ENCODE data around the gene ACER3.
A peak's percentile ranks its signal among the peaks of the same experiment; 100 is the strongest.
"Not testable (repeated sequence)": the region's sequence is repeated elsewhere in the genome, so short reads cannot be mapped to it uniquely, and the experiment has no call there.

ACER3 gene

DNA sequence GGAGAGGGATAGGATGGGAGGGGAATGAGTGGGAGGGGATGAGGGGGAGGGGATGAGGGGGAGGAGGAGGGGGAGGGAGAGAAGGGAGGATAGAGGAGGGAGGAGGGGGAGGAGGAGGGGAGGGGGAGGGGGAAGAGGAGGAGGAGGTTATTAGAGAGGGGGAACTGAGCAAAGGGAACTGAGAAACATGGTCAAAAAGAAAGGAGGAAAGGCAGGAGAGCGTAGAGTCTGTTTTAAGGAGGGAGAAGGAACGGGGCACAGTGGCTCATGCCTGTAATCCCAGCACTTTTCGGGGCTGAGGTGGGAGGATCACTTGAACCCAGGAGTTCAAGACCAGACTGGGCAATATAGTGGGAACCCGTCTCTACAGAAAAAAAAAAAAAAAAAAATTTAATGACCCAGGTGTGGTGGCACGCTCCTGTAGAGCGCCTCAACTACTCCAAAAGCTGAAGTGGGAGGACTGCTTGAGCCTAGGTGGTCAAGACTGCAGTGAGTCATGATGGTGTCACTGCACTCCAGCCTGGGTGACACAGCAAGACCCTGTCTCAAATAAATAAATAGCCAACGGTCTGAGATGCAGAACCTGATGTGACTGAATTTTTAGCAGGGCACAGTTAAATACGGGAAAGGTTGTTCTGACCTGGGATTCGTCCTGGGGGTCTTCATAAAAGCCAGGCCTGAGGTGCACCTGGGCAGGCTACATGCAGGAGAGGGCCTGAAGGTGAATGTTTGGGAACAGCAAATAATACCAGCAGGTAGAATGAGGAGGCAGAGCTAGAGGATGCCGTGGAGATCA is 177.5 kb downstream of the ACER3 start:
- peaks cover 33% of the 10 kb centered on the region for H3K4me1 Mint-ChIP-seq

DNA sequence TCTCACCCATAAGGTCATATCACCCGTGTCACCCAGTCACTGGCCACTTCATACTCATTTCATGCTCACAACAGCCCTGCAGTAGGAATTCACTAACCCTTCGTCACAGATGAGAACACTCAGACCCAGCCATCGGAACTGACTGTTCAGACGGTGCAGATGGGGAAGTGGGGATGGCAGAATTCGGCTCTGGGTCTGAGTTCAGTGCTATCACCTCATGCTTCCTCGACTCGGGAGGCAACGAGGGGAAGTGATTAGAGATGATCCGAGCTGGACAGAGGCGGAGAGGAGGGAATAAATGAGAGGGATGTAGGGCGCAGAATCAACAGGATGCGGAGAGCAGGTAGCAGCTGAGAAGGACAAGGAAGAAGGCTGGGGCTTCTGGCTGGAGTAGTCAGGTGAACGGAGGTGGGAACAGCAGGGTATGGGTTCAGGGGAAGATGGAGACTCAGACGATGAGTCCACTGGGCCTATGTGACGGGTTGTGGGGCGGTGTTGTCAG is 178.2 kb downstream of the ACER3 start:
- Mint-ChIP-seq H3K4me3 (peak overlapping the region; percentile 59), H3K9me3 (no peaks in the 10 kb centered on the region), H3K4me1 (peaks cover 32% of the 10 kb centered on the region), H3K27me3 (peaks cover 65% of the 10 kb centered on the region), H3K27ac (peak overlapping the region; percentile 61), H3K36me3 (no peaks in the 10 kb centered on the region)
- peak; percentile 91 for ATAC-seq

More for the DNA sequence above, 177.5 kb downstream of the ACER3 start:
- Mint-ChIP-seq H3K27ac (peak overlapping the region; percentile 61), H3K4me3 (peak overlapping the region; percentile 59), H3K27me3 (peaks cover 58% of the 10 kb centered on the region), H3K36me3 (no peaks in the 10 kb centered on the region), H3K9me3 (no peaks in the 10 kb centered on the region)
- peak; percentile 63 for ATAC-seq

DNA sequence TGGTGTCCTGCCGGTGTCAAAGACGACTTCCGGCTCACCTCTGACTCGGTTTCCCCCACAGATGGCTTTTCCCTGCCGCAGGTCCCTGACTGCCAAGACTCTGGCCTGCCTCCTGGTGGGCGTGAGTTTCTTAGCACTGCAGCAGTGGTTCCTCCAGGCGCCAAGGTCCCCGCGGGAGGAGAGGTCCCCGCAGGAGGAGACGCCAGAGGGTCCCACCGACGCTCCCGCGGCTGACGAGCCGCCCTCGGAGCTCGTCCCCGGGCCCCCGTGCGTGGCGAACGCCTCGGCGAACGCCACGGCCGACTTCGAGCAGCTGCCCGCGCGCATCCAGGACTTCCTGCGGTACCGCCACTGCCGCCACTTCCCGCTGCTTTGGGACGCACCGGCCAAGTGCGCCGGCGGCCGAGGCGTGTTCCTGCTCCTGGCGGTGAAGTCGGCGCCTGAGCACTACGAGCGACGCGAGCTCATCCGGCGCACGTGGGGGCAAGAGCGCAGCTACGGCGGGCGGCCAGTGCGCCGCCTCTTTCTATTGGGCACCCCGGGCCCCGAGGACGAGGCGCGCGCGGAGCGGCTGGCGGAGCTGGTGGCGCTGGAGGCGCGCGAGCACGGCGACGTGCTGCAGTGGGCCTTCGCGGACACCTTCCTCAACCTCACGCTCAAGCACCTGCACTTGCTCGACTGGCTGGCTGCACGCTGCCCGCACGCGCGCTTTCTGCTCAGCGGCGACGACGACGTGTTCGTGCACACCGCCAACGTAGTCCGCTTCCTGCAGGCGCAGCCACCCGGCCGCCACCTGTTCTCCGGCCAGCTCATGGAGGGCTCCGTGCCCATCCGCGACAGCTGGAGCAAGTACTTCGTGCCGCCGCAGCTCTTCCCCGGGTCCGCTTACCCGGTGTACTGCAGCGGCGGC is 179.0 kb downstream of the ACER3 start:
- no peak for ATAC-seq
- H3K4me1 Mint-ChIP-seq, result peaks cover 27% of the 10 kb centered on the region
- peak overlapping the region; percentile 19 for H3K4me3 Mint-ChIP-seq
- H3K27me3 Mint-ChIP-seq, result peaks cover 72% of the 10 kb centered on the region
- no peaks in the 10 kb centered on the region for H3K9me3 Mint-ChIP-seq
- H3K36me3 Mint-ChIP-seq, result no peaks in the 10 kb centered on the region
- no peak overlapping the region for H3K27ac Mint-ChIP-seq

DNA sequence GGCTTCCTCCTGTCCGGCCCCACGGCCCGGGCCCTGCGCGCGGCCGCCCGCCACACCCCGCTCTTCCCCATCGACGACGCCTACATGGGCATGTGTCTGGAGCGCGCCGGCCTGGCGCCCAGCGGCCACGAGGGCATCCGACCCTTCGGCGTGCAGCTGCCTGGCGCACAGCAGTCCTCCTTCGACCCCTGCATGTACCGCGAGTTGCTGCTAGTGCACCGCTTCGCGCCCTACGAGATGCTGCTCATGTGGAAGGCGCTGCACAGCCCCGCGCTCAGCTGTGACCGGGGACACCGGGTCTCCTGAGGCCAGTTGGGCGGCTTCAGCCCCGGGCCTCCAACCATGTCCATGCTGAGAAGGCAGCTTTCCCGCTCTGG is 179.7 kb downstream of the ACER3 start:
- peaks cover 27% of the 10 kb centered on the region for H3K4me1 Mint-ChIP-seq
- peaks cover 79% of the 10 kb centered on the region for H3K27me3 Mint-ChIP-seq
- ATAC-seq, result no peak
- H3K4me3 Mint-ChIP-seq, result peak overlapping the region; percentile 36
- H3K36me3 Mint-ChIP-seq, result no peaks in the 10 kb centered on the region
- H3K9me3 Mint-ChIP-seq, result no peaks in the 10 kb centered on the region
- H3K27ac Mint-ChIP-seq, result no peak overlapping the region

DNA sequence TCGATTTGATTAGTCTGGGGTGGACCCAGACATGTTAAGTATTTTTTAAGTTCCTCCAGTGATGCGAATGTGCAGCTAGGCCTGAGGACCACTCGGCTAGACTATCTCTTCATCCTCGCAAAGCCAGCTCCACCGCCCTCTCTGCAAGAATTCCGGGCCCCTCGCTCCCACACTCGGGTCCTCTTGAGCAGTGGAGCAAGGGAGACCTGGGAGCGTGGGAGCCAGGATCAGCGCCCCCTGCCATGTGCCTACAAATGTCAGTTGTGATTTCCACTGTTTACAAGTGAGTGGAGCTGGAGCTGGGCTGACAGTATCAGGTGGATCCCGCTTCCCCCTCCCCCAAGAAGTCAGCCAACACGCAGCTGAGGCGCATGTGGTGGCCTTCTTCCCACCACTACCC is 180.2 kb downstream of the ACER3 start:
- no peaks in the 10 kb centered on the region for H3K9me3 Mint-ChIP-seq
- no peak overlapping the region for H3K4me3 Mint-ChIP-seq
- no peak for ATAC-seq
- no peaks in the 10 kb centered on the region for H3K36me3 Mint-ChIP-seq
- peaks cover 84% of the 10 kb centered on the region for H3K27me3 Mint-ChIP-seq
- peaks cover 28% of the 10 kb centered on the region for H3K4me1 Mint-ChIP-seq
- H3K27ac Mint-ChIP-seq, result no peak overlapping the region

DNA sequence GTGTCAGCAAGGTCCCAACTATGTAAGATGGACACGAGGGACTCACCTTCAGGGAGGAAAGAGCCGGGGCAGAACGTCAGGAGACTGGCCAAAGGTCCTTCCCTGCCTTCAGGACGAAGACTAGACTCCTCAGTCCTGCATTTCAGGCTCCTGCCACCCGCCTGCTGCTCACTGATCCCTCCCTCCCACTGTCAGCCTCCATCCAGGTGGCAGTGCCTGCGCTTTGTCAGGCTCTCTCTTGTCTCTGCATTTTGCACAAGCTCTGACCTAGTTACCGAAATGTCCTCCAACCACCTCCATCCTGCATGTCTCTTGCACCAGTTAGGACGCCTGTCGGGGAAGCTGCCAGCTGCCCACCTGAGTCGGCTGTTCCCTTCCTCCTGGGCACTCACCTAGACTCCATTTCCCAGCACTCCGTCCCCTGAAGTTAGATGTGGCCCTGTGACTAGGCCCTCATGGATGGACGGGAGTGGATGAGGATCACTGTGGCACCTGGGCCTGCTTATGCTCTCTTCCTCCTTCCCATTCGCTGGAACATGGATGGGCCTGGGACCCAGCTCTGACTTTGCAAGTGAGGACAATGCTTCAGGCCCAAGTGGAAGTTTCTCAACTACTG is 181.5 kb downstream of the ACER3 start:
- no peaks in the 10 kb centered on the region for H3K9me3 Mint-ChIP-seq
- H3K36me3 Mint-ChIP-seq, result no peaks in the 10 kb centered on the region
- no peak overlapping the region for H3K27ac Mint-ChIP-seq
- no peak for ATAC-seq
- H3K4me1 Mint-ChIP-seq, result peaks cover 40% of the 10 kb centered on the region
- H3K27me3 Mint-ChIP-seq, result peaks cover 84% of the 10 kb centered on the region
- no peak overlapping the region for H3K4me3 Mint-ChIP-seq

DNA sequence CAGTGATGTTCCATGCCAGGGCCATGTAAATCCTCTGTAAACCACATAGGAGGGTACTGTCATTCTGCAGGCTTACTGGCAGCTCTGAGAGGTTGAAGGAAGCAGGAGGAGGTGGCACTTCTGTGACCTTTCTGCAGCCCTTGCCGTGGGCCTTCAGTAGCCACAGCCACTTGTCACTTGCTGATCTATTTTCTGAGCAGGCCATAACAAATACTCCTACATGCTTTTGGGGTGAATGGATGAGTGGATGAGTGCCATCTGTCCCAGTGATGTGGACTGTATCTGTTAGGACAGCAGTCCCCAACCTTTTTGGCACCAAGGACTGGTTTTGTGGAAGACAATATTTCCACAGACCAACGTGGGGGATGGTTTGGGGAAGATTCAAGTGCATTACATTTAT is 183.6 kb downstream of the ACER3 start:
- Mint-ChIP-seq H3K27me3 (peaks cover 67% of the 10 kb centered on the region), H3K4me1 (peaks cover 22% of the 10 kb centered on the region), H3K36me3 (no peaks in the 10 kb centered on the region), H3K4me3 (no peak overlapping the region), H3K27ac (no peak overlapping the region), H3K9me3 (no peaks in the 10 kb centered on the region)
- ATAC-seq, result no peak

DNA sequence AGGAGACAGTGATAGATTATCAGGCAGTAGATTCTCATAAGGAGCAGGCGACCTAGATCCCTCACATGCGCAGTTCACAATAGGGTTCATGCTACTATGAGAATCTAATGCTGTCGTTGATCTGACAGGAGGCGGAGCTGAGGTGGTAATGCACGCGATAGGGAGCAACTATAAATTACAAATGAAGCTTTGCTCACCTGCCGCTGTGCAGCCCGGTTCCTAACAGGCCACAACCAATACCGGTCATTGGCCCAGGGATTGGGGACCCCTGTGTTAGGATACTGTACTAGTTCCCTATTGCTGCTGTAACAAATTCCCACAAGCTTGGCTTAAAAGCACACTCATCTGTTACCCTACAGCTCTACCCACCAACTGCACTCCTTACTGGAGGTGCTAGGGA is 184.2 kb downstream of the ACER3 start:
- no peak overlapping the region for H3K4me3 Mint-ChIP-seq
- no peak overlapping the region for H3K27ac Mint-ChIP-seq
- H3K36me3 Mint-ChIP-seq, result no peaks in the 10 kb centered on the region
- no peaks in the 10 kb centered on the region for H3K9me3 Mint-ChIP-seq
- H3K27me3 Mint-ChIP-seq, result peaks cover 65% of the 10 kb centered on the region
- H3K4me1 Mint-ChIP-seq, result peaks cover 21% of the 10 kb centered on the region
- ATAC-seq, result no peak

DNA sequence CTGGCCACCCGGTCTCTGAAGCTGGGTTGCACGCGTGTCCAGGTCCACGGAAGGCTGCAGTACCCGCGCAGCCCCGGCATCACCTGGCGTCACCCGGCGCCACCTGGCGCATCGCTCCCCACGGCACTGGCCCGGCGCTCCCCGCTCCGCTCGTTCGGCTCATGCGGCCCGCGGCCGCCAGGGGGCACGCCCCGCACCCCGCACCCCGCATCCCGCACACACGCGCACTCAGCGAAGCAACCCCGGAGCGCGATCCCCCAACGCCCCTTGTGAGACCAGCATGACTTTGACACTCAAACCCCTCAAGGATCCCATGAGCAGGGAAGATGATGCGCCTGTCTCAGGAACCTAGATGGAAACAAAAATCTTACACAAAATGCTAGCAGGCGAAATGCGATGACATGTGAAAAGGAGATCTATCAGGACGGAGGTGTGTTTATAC is 185.4 kb downstream of the ACER3 start:
- Mint-ChIP-seq H3K9me3 (no peaks in the 10 kb centered on the region), H3K36me3 (no peaks in the 10 kb centered on the region), H3K4me1 (peaks cover 15% of the 10 kb centered on the region), H3K27me3 (peaks cover 54% of the 10 kb centered on the region), H3K4me3 (no peak overlapping the region), H3K27ac (no peak overlapping the region)
- no peak for ATAC-seq

DNA sequence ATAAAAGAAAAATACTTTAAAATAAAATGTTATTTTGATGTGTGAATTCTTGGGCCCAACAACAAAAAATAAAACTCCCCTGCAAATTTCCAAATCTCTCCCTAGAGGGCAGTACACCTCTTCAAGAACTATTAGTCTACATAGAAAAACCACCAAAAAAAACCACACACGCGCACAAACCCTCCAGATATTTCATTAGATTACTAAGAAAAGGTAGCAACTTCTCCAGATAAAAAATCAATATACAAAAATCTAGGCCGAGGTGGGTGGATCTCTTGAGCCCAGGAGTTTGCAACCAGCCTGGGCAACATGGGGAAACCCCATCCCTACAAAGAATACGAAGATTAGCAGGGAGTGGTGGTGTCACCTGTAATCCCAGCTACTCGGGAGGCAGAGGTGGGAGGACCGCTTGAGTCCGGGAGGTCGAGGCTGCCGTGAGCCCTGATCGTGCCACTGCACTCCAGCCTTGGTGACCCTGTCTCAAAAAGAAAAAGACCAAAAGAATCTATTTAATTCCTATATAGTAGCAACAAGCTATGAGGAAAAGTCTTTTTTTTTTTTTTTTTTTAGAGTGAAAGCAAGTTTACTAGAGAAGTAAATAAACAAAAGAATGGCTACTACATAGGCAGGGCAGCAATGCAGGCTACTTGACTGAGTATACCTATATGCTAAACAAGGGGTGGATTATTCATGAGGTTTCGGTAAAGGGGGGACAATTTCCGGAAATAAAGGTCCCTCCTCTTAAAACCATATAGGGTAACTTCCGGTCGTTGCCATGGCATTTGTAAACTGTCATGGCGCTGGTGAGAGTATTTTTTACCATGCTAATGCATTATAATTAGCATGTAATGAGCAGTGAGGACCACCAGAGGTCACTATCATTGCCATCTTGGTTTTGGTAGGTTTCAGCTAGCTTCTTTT is 186.5 kb downstream of the ACER3 start:
- Mint-ChIP-seq H3K4me1 (peaks cover 15% of the 10 kb centered on the region), H3K36me3 (no peaks in the 10 kb centered on the region), H3K9me3 (no peaks in the 10 kb centered on the region), H3K27ac (no peak overlapping the region), H3K4me3 (peak overlapping the region; percentile 53), H3K27me3 (peaks cover 43% of the 10 kb centered on the region)
- peak; percentile 87 for ATAC-seq

DNA sequence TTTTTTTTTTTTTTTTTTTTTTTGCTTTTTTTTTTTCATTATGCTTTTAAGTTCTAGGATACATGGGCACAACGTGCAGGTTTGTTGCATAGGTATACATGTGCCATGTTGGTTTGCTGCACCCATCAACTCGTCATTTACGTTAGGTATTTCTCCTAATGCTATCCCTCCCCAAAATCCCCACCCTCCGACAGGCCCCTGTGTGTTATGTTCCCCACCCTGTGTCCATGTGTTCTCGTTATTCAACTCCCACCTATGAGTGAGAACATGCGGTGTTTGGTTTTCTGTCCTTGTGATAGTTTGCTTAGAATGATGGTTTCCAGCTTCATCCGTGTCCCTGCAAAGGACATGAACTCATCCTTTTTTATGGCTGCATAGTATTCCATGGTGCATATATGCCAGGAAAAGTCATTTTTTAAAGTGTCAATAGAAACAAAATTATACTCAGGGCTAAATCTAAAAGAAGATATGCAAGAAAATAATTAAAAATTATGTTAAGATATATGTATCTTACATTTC is 187.3 kb downstream of the ACER3 start:
- peaks cover 36% of the 10 kb centered on the region for H3K27me3 Mint-ChIP-seq
- peaks cover 15% of the 10 kb centered on the region for H3K4me1 Mint-ChIP-seq
- H3K27ac Mint-ChIP-seq, H3K4me3 Mint-ChIP-seq, H3K36me3 Mint-ChIP-seq, ATAC-seq, H3K9me3 Mint-ChIP-seq: not testable (repeated sequence)

DNA sequence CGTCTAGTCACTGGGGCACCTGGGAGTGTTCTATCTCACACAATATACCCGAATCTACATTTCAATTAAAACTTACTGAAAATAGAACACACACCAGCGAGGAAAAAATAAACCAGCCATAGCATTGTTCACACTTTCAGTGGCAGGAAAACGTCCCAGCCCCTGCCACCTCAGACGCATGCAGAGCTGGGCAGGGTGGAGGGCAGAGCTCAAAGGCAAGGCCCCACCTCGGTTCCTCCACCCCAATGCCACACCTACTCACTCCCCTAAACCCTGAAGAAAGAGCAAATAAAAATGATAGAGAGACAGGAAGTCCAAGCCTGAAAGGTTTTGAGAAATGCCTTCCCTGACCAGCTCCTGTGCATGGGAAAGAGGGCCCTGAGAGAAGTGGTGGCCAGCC is 188.3 kb downstream of the ACER3 start:
- no peaks in the 10 kb centered on the region for H3K9me3 Mint-ChIP-seq
- no peak overlapping the region for H3K27ac Mint-ChIP-seq
- no peaks in the 10 kb centered on the region for H3K36me3 Mint-ChIP-seq
- H3K4me3 Mint-ChIP-seq, result no peak overlapping the region
- H3K27me3 Mint-ChIP-seq, result peaks cover 26% of the 10 kb centered on the region
- no peak for ATAC-seq
- peaks cover 15% of the 10 kb centered on the region for H3K4me1 Mint-ChIP-seq

DNA sequence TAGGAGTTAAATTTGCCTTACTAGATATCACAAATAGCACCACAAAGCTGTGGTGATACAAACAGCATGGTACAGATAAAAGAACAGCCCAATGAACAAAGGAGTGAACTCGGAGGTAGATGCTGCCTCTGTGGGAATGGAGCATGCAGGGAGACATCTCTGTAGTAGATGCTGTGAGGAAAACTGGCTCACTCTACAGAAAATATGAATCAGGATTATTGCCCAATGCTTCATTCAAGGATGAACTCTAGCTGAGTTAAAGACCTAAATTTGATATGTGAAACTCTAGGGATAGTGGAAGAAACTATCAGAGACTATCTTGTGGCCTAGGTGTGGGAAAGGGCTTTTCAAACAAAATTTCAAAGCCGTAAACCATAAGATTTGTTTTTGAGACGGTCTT is 190.8 kb downstream of the ACER3 start:
- no peak for ATAC-seq
- peaks cover 5% of the 10 kb centered on the region for H3K9me3 Mint-ChIP-seq
- no peaks in the 10 kb centered on the region for H3K36me3 Mint-ChIP-seq
- no peak overlapping the region for H3K27ac Mint-ChIP-seq
- no peak overlapping the region for H3K4me3 Mint-ChIP-seq
- H3K27me3 Mint-ChIP-seq, result peaks cover 11% of the 10 kb centered on the region
- peaks cover 8% of the 10 kb centered on the region for H3K4me1 Mint-ChIP-seq

DNA sequence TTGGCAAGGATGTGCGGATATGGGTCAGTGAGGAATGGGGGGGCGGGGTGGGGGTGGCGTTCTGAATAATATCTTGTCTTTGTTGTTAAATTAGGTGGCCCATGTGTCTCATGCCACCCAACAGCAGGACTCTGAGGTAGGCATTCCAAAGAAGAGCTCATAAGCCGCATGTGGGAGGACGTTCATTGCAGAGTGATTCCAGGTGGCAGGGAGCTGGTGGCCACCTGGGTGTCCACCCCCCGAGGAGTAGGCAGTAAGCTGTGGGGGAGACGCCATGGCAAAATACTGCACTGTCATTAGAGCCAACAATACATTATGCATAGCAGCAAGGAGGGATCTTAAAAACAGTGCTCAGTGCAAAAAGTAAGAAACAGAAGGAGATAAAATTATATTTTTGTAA is 191.8 kb downstream of the ACER3 start:
- H3K36me3 Mint-ChIP-seq, result no peaks in the 10 kb centered on the region
- H3K27me3 Mint-ChIP-seq, result peaks cover 9% of the 10 kb centered on the region
- H3K9me3 Mint-ChIP-seq, result peaks cover 5% of the 10 kb centered on the region
- no peaks in the 10 kb centered on the region for H3K4me1 Mint-ChIP-seq
- no peak overlapping the region for H3K4me3 Mint-ChIP-seq
- H3K27ac Mint-ChIP-seq, result no peak overlapping the region
- no peak for ATAC-seq
